ENCODE measurements around the gene RNF26. TPM values are rescaled to one million over a fixed set of nuclear protein-coding genes. Genes with fewer than 3 reads are reported as not detected.

RNF26 gene
- total RNA-seq, 1 experiment from 2014 or later: 45.6 TPM

GRCh38 chr11:119384332-119384731 is 50.0 kb downstream of the RNF26 start:
- no peak overlapping the region for H3K27ac ChIP-seq (ENCODE audit: low read depth, low read length)
- no peak overlapping the region for H2AFZ ChIP-seq (ENCODE audit: low read depth, low read length, poor library complexity, severe bottlenecking)
- H4K20me1 ChIP-seq (ENCODE audit: insufficient read depth): no peaks in the 10 kb centered on the region
- intact Hi-C loops (cut with micrococcal nuclease): loop anchor here (5.0 kb wide), 1 partner anchor 282 kb away; the partner anchor contains the start of gene DPAGT1
- ChIA-PET RAD21 (ENCODE audit: low non-redundant PET in 1 of 2, low total read pairs in 2 of 2, uncharacterized antibody in 2 of 2, unreplicated experiment in 2 of 2) (no interaction called here), CTCF (no interaction called here), POLR2A (no interaction called here)
- no peaks in the 10 kb centered on the region for H3K36me3 ChIP-seq (ENCODE audit: control insufficient read depth in 1 of 2, insufficient read depth in 2 of 2, low read length in 2 of 2)
- no peaks in the 10 kb centered on the region for H3K9me3 ChIP-seq (ENCODE audit: control insufficient read depth in 1 of 2, insufficient read depth in 1 of 2, low read depth in 1 of 2, low read length in 2 of 2)
- BruUV-seq (replicated peaks): no TSS peak
- DNase-seq (ENCODE audit: low read depth, low spot score) (no peak), ATAC-seq (no peak)
- TF ChIP-seq SP1 (IDR thresholded peaks at IDR 0.05; ENCODE audit: low read depth): no peak
- no peak for TF ChIP-seq SIN3A (IDR thresholded peaks at IDR 0.05; ENCODE audit: low read depth)
- TF ChIP-seq SRF (IDR thresholded peaks at IDR 0.05; ENCODE audit: low read depth): no peak
- no peak for TF ChIP-seq POLR2A (IDR thresholded peaks at IDR 0.05; ENCODE audit: borderline replicate concordance, extremely low read depth, insufficient read depth, insufficient read length)
- no peak for TF ChIP-seq ELF1 (IDR thresholded peaks at IDR 0.05; ENCODE audit: borderline replicate concordance, low read depth)
- no peak for TF ChIP-seq YY1 (IDR thresholded peaks at IDR 0.05; ENCODE audit: extremely low read depth, insufficient replicate concordance, low read depth, low read length)
- no peak for TF ChIP-seq CBX3 (IDR thresholded peaks at IDR 0.05; ENCODE audit: low read depth)
- TF ChIP-seq FOSL1 (IDR thresholded peaks at IDR 0.05; ENCODE audit: low read depth): no peak
- TF ChIP-seq ZNF274 (IDR thresholded peaks at IDR 0.05; ENCODE audit: low read depth, low read length): no peak
- no peak for TF ChIP-seq RAD21 (IDR thresholded peaks at IDR 0.05; ENCODE audit: low read depth)
- no peak for TF ChIP-seq EZH2 (IDR thresholded peaks at IDR 0.05)
- no peaks in the 10 kb centered on the region for H3K79me2 ChIP-seq (ENCODE audit: insufficient read depth, low read length)
- peaks cover 6 to 19% of the 10 kb centered on the region in 2 experiments; a peak in 3 of 4 replicates for H3K4me1 ChIP-seq (ENCODE audit: control insufficient read depth in 1 of 2, insufficient read depth in 2 of 2, low read length in 2 of 2)
- H3K9me2 ChIP-seq (ENCODE audit: insufficient read depth): no peaks in the 10 kb centered on the region
- H3K4me2 ChIP-seq (ENCODE audit: low read length): no peak overlapping the region
- no peak overlapping the region for H3K4me3 ChIP-seq (replicated peaks in 1 of 2; ENCODE audit: low read depth in 1 of 2, low read length in 2 of 2)
- H3K27me3 ChIP-seq (ENCODE audit: insufficient read depth, low read length): no peaks in the 10 kb centered on the region
- no peak overlapping the region for H3K9ac ChIP-seq (ENCODE audit: low read length)

Small RNA genes within 50 kb of the gene (microRNA-seq; reads per million reads assigned to microRNA genes)
- not detected for gene MIR6756 (ENCODE audit: borderline number of aligned reads)

Other genes with a start within 250 kb of the RNF26 start
- 69.0 TPM for gene HMBS, start 249.6 kb upstream of the RNF26 start, total RNA-seq (2021; ENCODE audit: unreplicated experiment)
- gene DPAGT1, start 232.7 kb upstream of the RNF26 start, total RNA-seq (2021; ENCODE audit: unreplicated experiment): 45.1 TPM
- 12.4 TPM for gene C2CD2L, start 227.2 kb upstream of the RNF26 start, total RNA-seq (2021; ENCODE audit: unreplicated experiment)
- gene HINFP, start 212.9 kb upstream of the RNF26 start, total RNA-seq (2021; ENCODE audit: unreplicated experiment): 38.1 TPM
- gene ABCG4, start 185.5 kb upstream of the RNF26 start, total RNA-seq (2021; ENCODE audit: unreplicated experiment): 1.9 TPM
- 21.4 TPM for gene NLRX1, start 165.8 kb upstream of the RNF26 start, total RNA-seq (2021; ENCODE audit: unreplicated experiment)
- 0.30 TPM for gene NHERF4, start 149.1 kb upstream of the RNF26 start, total RNA-seq (2021; ENCODE audit: unreplicated experiment)
- gene CBL, start 128.2 kb upstream of the RNF26 start, total RNA-seq (2021; ENCODE audit: unreplicated experiment): 31.1 TPM
- gene MCAM, start 17.4 kb upstream of the RNF26 start, total RNA-seq (2021; ENCODE audit: unreplicated experiment): 17.4 TPM
- not detected for gene C1QTNF5, start 6.4 kb downstream of the RNF26 start, total RNA-seq (2021; ENCODE audit: unreplicated experiment)
- not detected for gene MFRP, start 12.2 kb downstream of the RNF26 start, total RNA-seq (2021; ENCODE audit: unreplicated experiment)
- gene USP2, start 47.2 kb downstream of the RNF26 start, total RNA-seq (2021; ENCODE audit: unreplicated experiment): 5.0 TPM
- gene THY1, start 88.6 kb downstream of the RNF26 start, total RNA-seq (2021; ENCODE audit: unreplicated experiment): 1.1 TPM

All from HCT116 (cell line).